Retinal pigment epithelial cell (primary cell): ENCODE data around the gene GALNT10.

ENCODE experiments used
- DNase-seq: peaks from one replicate; pipeline ENCODE4 v3.0.0-alpha.2; 2010; ENCODE audit warnings: low read depth
- H3K4me3 ChIP-seq: 2 replicates; pipeline ENCODE4 v1.5.1; 2011; ENCODE audit warnings: mild to moderate bottlenecking, low read length, control low read depth, moderate library complexity
- CTCF ChIP-seq: conservative IDR thresholded peaks from 2 replicates; pipeline ENCODE4 v1.5.1; 2011; ENCODE audit warnings: low read depth, low read length, control low read depth, inconsistent platforms

Gene GALNT10

GRCh38 chr5:154440540-154440939 is 250.0 kb downstream of the GALNT10 start:
- TF ChIP-seq CTCF, result no peak
- no peak for DNase-seq
- no peak overlapping the region for H3K4me3 ChIP-seq

- no peak for DNase-seq
- no peak overlapping the region for H3K4me3 ChIP-seq
- TF ChIP-seq CTCF, result no peak
Observed at GRCh38 chr5:154442801-154443200, 252.3 kb downstream of the GALNT10 start.

- no peak for TF ChIP-seq CTCF
- DNase-seq, result no peak
- H3K4me3 ChIP-seq, result peak overlapping the region; percentile 95
Observed at GRCh38 chr5:154444556-154445421, 254.3 kb downstream of the GALNT10 start.

- DNase-seq, result peak; percentile 70
- peak within 1 kb of the TSS; percentile 95 for H3K4me3 ChIP-seq
- no peak for TF ChIP-seq CTCF
Observed at GRCh38 chr5:154445422-154446194, 255.1 kb downstream of the GALNT10 start, which contains the start of gene SAP30L. Gene SAP30L (plus strand): TSS chr5:154445997. CDS start chr5:154446605, 608 bp downstream.

- no peak for TF ChIP-seq CTCF
- H3K4me3 ChIP-seq, result peak overlapping the region; percentile 67
- DNase-seq, result peak; percentile 28
Observed at GRCh38 chr5:154446195-154447088, 255.9 kb downstream of the GALNT10 start.

GRCh38 chr5:154447089-154447725 is 256.7 kb downstream of the GALNT10 start:
- no peak for TF ChIP-seq CTCF
- peak overlapping the region; percentile 67 for H3K4me3 ChIP-seq
- DNase-seq, result no peak
